Measurements from ENCODE around the gene VPREB1.
"Not testable (repeated sequence)": the region's sequence is repeated elsewhere in the genome, so short reads cannot be mapped to it uniquely, and the experiment has no call there.

VPREB1 gene

DNA sequence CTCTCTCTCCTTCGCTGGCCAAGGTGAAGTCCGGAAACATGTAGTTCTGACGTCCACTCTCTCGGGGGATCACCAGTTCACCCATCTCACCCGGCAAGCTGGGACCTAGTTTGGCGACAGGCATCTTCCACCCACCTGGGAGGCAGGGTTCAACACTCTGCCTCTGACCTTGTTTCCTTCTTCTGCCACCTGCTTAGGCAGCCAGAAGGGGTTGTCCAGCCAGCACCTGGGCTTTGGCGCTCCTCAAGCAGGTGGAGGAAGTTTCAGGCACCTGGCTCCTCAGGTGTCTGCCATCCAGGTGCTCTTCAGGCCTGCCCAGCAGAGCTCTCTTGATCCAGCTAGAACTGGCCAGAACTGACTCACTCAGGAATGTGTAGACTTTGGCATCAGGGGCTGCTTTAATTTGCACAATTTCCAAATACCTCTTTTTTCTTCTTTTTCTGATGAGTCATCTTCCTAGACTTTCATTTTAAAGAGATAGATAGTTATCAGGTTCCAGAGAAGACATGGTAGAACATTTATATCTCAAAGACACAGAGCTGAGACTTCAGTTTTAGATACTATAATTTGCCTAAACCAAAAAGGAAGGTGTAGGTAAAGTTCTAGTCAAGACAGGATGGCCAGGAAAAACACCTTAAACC lies 25.6 kb downstream of the VPREB1 start:
- H3K27me3 ChIP-seq (replicated peaks; ENCODE audit: control insufficient read depth, insufficient read depth, low read length); H3K36me3 ChIP-seq (ENCODE audit: control insufficient read depth, insufficient read depth, low read length); H3K4me3 ChIP-seq (replicated peaks; ENCODE audit: low read depth, low read length); DNase-seq (ENCODE audit: extremely low read depth, insufficient read length): not testable (repeated sequence)

DNA sequence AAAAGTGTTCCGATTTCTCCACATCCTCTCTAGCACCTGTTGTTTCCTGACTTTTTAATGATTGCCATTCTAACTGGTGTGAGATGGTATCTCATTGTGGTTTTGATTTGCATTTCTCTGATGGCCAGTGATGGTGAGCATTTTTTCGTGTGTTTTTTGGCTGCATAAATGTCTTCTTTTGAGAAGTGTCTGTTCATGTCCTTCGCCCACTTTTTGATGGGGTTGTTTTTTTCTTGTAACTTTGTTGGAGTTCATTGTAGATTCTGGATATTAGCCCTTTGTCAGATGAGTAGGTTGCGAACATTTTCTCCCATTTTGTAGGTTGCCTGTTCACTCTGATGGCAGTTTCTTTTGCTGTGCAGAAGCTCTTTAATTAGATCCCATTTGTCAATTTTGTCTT lies 32.8 kb downstream of the VPREB1 start:
- H3K27me3 ChIP-seq (replicated peaks; ENCODE audit: control insufficient read depth, insufficient read depth, low read length), result not testable (repeated sequence)

DNA sequence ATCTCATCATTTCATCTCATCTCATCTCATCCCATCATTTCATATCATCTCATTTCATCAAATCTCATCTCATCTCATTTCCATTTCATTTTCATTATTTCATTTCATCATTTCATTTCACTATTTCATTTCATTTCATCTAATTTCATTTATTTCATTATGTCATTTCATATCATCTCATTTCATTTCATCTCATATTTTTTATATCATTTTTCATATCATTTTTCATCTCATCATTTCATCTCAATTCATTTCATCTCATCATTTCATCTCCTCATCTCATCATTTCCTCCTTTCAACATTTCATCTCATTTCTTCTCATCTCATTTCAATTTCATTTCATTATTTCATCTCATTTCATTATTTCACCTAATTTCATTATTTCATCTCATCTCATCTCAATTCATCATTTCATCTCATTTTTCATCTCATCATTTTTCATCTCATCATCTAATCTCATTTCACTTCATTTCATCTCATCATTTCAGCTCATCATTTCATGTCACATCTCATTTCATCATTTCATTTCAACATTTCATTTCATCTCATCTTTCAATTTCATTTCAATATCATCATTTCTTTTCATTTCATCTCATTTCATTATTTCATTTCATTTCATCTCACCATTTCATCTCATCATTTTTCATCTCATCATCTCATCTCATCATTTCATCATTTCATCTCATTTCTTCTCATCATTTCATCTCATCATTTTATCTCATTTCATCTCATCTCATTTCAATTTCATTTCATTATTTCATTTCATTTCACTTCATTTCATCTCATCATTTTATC lies 40.6 kb downstream of the VPREB1 start:
- H3K27me3 ChIP-seq (replicated peaks; ENCODE audit: control insufficient read depth, insufficient read depth, low read length); DNase-seq (ENCODE audit: extremely low read depth, insufficient read length); H3K36me3 ChIP-seq (ENCODE audit: control insufficient read depth, insufficient read depth, low read length); H3K4me3 ChIP-seq (replicated peaks; ENCODE audit: low read depth, low read length): not testable (repeated sequence)

More for the DNA sequence above, 32.8 kb downstream of the VPREB1 start:
- H3K36me3 ChIP-seq (ENCODE audit: control insufficient read depth, insufficient read depth, low read length); H3K4me3 ChIP-seq (replicated peaks; ENCODE audit: low read depth, low read length); DNase-seq (ENCODE audit: extremely low read depth, insufficient read length): not testable (repeated sequence)

DNA sequence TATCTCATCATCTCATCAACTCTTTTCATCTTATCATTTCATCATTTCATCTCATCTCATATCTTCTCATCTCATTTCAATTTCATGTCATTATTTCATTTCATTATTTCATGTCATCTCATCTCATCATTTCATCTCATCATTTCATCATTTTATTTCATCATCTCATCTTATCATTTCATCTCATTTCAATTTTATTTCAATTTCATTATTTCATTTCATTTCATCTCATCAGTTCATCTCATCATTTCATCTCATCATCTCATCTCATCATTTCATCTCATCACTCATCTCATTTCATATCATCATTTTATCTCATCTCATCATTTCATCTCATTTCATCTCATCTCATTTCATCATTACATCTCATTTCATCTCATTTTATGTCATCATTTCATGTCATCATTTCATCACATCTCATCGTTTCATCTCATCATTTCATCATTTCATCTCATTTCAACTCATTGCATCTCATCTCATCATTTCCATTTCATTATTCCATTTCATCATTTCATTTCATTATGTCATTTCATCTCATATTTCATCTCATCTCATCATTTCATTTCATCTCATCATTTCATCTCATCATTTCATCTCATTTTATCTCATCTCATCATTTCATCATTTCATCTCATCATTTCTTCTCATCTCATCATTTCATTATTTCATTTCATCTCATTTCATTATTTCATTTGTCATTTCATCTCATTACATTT lies 42.0 kb downstream of the VPREB1 start:
- H3K4me3 ChIP-seq (replicated peaks; ENCODE audit: low read depth, low read length); H3K27me3 ChIP-seq (replicated peaks; ENCODE audit: control insufficient read depth, insufficient read depth, low read length); DNase-seq (ENCODE audit: extremely low read depth, insufficient read length); H3K36me3 ChIP-seq (ENCODE audit: control insufficient read depth, insufficient read depth, low read length): not testable (repeated sequence)

DNA sequence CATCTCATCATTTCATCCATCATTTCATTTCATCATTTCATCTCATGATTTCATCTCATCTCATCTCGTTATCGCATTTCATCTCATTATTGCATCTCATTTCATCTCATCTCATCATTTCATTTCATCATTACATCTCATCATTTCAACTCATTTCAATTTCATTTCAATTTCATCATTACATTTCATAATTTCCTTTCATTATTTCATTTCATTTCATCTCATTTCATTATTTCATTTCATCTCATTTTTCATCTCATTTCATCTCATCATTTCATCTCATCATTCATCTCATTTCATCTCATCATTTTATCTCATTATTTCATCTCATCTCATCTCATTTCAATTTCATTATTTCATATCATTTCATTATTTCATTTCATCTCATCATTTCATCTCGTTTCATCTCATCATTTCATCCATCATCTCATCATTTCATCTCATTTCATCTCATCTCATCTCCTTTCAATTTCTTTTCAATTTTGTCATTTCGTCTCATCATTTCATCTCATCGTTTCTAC lies 42.6 kb downstream of the VPREB1 start:
- H3K36me3 ChIP-seq (ENCODE audit: control insufficient read depth, insufficient read depth, low read length); H3K27me3 ChIP-seq (replicated peaks; ENCODE audit: control insufficient read depth, insufficient read depth, low read length); DNase-seq (ENCODE audit: extremely low read depth, insufficient read length): not testable (repeated sequence)

DNA sequence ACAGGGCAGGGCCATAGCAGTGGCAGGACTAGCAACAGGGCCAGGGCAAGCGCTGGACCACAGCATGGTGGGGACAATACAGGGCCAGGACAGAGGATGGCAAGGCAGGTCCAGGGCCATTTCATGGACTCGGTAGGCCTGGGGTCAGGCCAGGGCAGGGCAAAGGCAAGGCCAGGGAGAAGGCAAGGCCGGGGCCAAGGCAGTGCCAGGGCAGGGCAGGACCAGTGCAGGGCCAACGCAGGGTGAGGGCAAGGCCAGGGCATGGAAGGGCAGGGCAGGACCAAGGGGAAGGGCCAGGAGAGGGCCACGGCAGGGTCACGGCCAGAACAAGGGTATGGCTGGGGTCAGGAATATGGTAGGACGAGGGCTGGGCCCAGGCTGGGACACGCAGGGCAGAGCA lies 45.1 kb downstream of the VPREB1 start:
- H3K36me3 ChIP-seq (ENCODE audit: control insufficient read depth, insufficient read depth, low read length); H3K4me3 ChIP-seq (replicated peaks; ENCODE audit: low read depth, low read length); H3K27me3 ChIP-seq (replicated peaks; ENCODE audit: control insufficient read depth, insufficient read depth, low read length); DNase-seq (ENCODE audit: extremely low read depth, insufficient read length): not testable (repeated sequence)

More for the DNA sequence above, 42.6 kb downstream of the VPREB1 start:
- not testable (repeated sequence) for H3K4me3 ChIP-seq (replicated peaks; ENCODE audit: low read depth, low read length)

DNA sequence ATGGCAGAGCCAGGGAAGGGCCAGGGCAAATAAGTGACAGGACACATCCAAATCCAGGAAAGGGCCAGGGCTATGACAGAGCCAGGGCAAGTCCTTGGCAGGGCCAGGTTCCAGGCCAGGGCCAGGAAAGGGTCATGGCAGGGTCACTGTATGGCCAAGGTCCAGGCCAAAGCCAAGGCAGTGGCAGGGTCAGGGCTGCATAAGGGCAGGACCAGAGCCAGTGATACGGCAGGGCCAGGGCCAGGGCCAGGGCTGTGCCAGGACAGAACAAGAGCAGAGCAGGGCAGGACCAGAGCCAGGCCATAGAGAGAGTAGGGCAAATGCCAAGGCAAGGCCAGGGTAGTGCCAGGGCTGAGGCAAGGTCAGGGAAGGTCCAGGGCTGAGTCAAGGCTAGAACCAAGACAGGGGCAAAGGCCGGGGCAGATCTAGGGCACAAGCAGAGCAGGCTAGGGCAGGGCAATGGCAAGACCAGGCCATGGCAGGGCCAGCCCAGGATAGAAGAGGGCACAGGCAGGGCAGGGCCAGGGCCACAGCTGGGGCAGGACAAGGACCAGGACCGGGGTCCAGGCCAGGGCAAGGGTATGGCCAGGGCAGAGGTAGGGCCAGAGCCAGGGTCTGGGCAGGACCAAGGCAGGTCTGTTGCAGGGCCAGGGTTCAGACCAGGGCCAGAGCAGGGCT lies 46.7 kb downstream of the VPREB1 start:
- not testable (repeated sequence) for H3K4me3 ChIP-seq (replicated peaks; ENCODE audit: low read depth, low read length); H3K36me3 ChIP-seq (ENCODE audit: control insufficient read depth, insufficient read depth, low read length); H3K27me3 ChIP-seq (replicated peaks; ENCODE audit: control insufficient read depth, insufficient read depth, low read length); DNase-seq (ENCODE audit: extremely low read depth, insufficient read length)

DNA sequence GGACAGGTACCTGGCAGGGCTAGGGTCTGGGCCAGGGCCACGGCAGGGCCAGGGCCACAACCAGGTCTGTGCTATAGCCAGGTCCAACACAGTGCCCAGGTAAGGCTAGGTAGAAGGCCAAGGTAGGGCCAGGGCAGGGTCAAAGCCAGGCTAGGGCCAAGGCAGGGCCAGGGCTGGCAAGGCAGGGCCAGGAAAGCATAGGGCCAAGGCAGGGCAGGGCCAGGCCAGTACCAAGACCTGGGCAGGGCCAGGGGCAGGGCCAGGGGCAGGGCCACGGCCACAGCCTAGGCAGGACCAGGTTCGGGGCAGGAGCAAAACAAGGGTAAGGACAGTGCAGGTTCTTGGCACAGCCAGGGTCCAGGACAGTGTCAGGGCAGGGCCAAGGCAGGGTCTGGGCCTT lies 48.1 kb downstream of the VPREB1 start:
- H3K4me3 ChIP-seq (replicated peaks; ENCODE audit: low read depth, low read length); H3K27me3 ChIP-seq (replicated peaks; ENCODE audit: control insufficient read depth, insufficient read depth, low read length); DNase-seq (ENCODE audit: extremely low read depth, insufficient read length); H3K36me3 ChIP-seq (ENCODE audit: control insufficient read depth, insufficient read depth, low read length): not testable (repeated sequence)

DNA sequence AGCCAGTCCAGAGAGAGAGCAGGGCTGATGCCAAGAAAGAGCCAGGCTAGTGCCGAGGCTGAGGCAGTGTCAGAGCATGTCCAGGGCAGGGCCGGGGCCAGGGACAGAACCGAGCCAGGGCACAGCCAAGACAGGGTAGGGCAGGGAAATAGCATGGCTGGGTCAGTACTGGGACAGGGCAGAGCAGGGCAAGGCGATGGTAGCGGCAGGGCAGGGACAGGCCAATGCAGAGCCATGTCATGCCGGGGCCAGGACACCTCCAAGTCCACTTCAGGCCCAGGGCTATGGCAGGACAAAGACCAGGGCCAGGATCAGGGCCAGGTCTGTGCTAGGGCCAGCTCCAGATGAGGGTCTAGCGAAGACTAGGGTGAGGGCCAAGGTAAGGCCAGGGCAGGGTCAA lies 48.9 kb downstream of the VPREB1 start:
- not testable (repeated sequence) for H3K36me3 ChIP-seq (ENCODE audit: control insufficient read depth, insufficient read depth, low read length); H3K4me3 ChIP-seq (replicated peaks; ENCODE audit: low read depth, low read length); DNase-seq (ENCODE audit: extremely low read depth, insufficient read length); H3K27me3 ChIP-seq (replicated peaks; ENCODE audit: control insufficient read depth, insufficient read depth, low read length)

DNA sequence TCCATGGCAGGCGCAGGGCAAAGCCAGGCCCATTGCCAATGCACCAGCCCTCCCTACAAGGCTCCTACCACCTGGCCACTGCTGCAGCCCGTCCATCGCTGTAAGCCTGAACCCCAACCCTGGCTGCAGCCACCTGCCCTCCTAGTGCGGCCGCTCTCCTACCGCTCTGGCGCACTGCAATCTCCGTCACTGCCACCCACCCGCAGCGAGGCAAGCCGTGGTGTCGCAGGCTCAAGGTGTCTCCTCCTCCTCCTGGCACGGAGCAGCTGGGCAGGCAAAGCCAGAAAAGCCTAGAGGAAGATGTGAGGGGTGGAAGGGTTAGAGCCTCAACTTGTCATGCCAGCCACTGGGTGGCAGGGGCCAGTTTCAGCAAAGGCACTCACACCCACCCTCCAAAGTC lies 50.1 kb downstream of the VPREB1 start:
- not testable (repeated sequence) for H3K4me3 ChIP-seq (replicated peaks; ENCODE audit: low read depth, low read length); H3K36me3 ChIP-seq (ENCODE audit: control insufficient read depth, insufficient read depth, low read length); H3K27me3 ChIP-seq (replicated peaks; ENCODE audit: control insufficient read depth, insufficient read depth, low read length); DNase-seq (ENCODE audit: extremely low read depth, insufficient read length)

Measured in GM06990 (cell line).